Activated naive CD8-positive, alpha-beta T cell treated with anti-CD3 and anti-CD28 coated beads, Interleukin-2, amount 10 ng/mL, durations not matched to agents 7 days and 5 days (primary cell): ENCODE results near the gene AKAP6. TPM values are rescaled to one million over a fixed set of nuclear protein-coding genes. Genes with fewer than 3 reads are reported as not detected.
A peak's percentile ranks its signal among the peaks of the same experiment; 100 is the strongest.

Experiments used
- ATAC-seq: fragments of 150-1000 bp; cut with Tn5 transposase; one replicate; pipeline ENCODE4 v1.10.0; 2021; ENCODE audit warnings: low read depth, moderate library complexity
- POLR2A ChIA-PET: fragments of 350-600 bp; sonication (Branson Sonifier 250); formaldehyde crosslinking; loops from one replicate; lab custom pipeline; 2021; ENCODE audit warnings: antibody characterized with exemption; lab: Charles Lee
- DNase-seq: peaks from one replicate; pipeline ENCODE4 v3.0.0; 2021
- H3K27ac Mint-ChIP-seq: one replicate; pipeline ENCODE4 v1.8.0; 2022; ENCODE audit warnings: mild to moderate bottlenecking, mixed read lengths
- H3K27me3 Mint-ChIP-seq: one replicate; pipeline ENCODE4 v1.8.0; 2022; ENCODE audit warnings: mild to moderate bottlenecking, moderate library complexity, mixed read lengths
- H3K36me3 Mint-ChIP-seq: one replicate; pipeline ENCODE4 v1.8.0; 2021; ENCODE audit warnings: mild to moderate bottlenecking, mixed read lengths
- H3K4me1 Mint-ChIP-seq: one replicate; pipeline ENCODE4 v1.8.0; 2021; ENCODE audit warnings: mixed read lengths
- H3K4me3 Mint-ChIP-seq: one replicate; pipeline ENCODE4 v1.8.0; 2022; ENCODE audit warnings: mild to moderate bottlenecking, moderate library complexity, mixed read lengths
- H3K9me3 Mint-ChIP-seq: one replicate; pipeline ENCODE4 v1.8.0; 2021; ENCODE audit warnings: mixed read lengths
- total RNA-seq, 2 experiments: library from RNA; stranded (reverse); gene quantifications; one replicate each; pipeline ENCODE4 v1.2.3, GENCODE V29; 2021

AKAP6 gene
- total RNA-seq, 2 experiments from 2014 or later: 1.00 to 1.8 TPM

GRCh38 chr14:32625211-32625610, 296.1 kb downstream of the AKAP6 start:
- Mint-ChIP-seq H3K36me3 (no peaks in the 10 kb centered on the region), H3K27ac (no peak overlapping the region), H3K4me3 (no peak overlapping the region), H3K27me3 (no peaks in the 10 kb centered on the region), H3K9me3 (peaks cover 5% of the 10 kb centered on the region), H3K4me1 (peaks cover 8% of the 10 kb centered on the region)
- DNase-seq (no peak), ATAC-seq (no peak)
- POLR2A ChIA-PET: interaction anchor here (0.5 kb wide), 1 partner anchor 699 kb away, joined by 3 read pairs; no protein-coding TSS in a partner anchor

- POLR2A ChIA-PET: no interaction called here
- H3K4me1 Mint-ChIP-seq: peaks cover 6% of the 10 kb centered on the region
These were observed 298.6 kb downstream of the AKAP6 start for GRCh38 chr14:32627545-32628298.

DNA sequence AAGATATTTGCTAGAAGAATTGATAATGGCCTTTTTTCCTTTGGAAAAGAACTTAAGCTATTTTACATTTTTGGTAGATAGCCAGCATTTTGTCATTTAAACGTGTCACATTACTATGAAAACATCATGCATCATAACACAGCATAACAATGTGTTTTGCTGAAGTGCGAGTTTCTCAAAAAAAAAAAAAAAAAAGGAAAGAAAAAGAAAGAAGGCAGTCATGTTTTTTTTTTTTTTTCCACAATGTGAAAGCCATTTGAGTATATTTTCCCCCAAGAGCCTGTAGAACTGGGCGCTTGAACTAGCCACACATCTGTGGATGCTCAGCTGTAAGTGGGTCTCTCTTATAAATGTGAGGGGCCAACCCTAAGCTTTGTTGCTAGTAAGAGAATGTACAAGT, 300.1 kb downstream of the AKAP6 start:
- H3K4me1 Mint-ChIP-seq: peaks cover 6% of the 10 kb centered on the region
- ATAC-seq: no peak
- POLR2A ChIA-PET: no interaction called here
- H3K9me3 Mint-ChIP-seq: peaks cover 3% of the 10 kb centered on the region
- no peak overlapping the region for H3K27ac Mint-ChIP-seq
- no peak overlapping the region for H3K4me3 Mint-ChIP-seq
- no peaks in the 10 kb centered on the region for H3K27me3 Mint-ChIP-seq
- no peaks in the 10 kb centered on the region for H3K36me3 Mint-ChIP-seq
- DNase-seq: no peak

More at GRCh38 chr14:32627545-32628298, 298.6 kb downstream of the AKAP6 start:
- Mint-ChIP-seq H3K4me3 (peak overlapping the region; percentile 9), H3K27me3 (no peaks in the 10 kb centered on the region), H3K9me3 (peaks cover 3% of the 10 kb centered on the region), H3K36me3 (no peaks in the 10 kb centered on the region), H3K27ac (no peak overlapping the region)
- ATAC-seq: no peak
- DNase-seq: no peak

DNA sequence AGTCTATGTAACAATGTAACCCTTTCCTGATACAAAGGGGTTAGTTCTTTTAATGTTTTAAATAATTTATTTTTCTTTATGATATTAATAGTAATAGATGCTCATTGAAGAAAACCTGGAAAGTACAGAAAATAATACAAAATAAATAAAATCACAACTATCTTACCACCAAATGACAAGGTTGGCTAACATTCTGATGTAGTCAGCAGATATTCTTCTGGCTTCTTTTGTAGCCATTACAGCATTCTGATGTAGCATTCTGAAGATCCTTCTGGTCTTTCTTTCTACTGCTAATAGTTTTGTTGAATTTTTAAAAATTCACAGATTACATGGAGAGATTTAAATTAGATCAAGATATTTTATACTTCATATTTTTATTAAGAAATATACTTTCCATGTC, 301.6 kb downstream of the AKAP6 start:
- DNase-seq (no peak), ATAC-seq (no peak)
- Mint-ChIP-seq H3K9me3 (peaks cover 3% of the 10 kb centered on the region), H3K36me3 (no peaks in the 10 kb centered on the region), H3K4me3 (no peak overlapping the region), H3K4me1 (peaks cover 9% of the 10 kb centered on the region), H3K27ac (no peak overlapping the region), H3K27me3 (no peaks in the 10 kb centered on the region)
- POLR2A ChIA-PET: no interaction called here

DNA sequence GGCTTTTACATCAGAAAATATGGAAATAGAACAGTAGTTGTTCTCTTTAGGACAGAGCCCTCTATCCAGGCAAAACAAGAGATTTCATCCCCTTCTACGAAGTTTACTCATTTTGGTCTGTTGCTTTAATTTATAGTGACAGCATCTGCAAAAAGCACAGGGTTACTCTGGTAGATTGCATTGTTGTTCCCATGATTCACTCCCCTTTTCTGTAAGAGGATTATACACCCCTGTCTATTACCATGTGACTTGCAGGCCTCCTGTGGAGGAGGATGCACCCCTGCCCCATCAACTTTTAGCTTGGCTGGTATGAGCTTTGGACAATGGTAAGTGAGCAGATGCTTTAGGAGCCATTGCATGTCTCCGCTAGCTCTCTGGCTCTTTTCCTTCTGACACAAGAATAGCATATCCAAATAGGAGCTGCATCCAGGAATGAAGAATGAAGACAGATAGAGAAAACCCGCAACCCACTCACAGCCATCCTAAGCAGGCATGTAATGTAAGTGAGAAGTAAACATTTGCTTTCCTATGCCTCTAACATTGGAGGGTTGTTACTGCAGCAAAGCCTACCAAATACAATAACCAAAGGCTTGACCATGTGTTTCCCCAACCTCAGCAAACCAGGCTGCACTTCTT, 304.2 kb downstream of the AKAP6 start:
- Mint-ChIP-seq H3K9me3 (no peaks in the 10 kb centered on the region), H3K4me3 (no peak overlapping the region), H3K27ac (no peak overlapping the region), H3K36me3 (no peaks in the 10 kb centered on the region), H3K4me1 (peaks cover 3% of the 10 kb centered on the region), H3K27me3 (no peaks in the 10 kb centered on the region)
- ATAC-seq (no peak), DNase-seq (no peak)
- POLR2A ChIA-PET: no interaction called here

GRCh38 chr14:32633930-32634329, 304.8 kb downstream of the AKAP6 start:
- Mint-ChIP-seq H3K9me3 (no peaks in the 10 kb centered on the region), H3K4me3 (no peak overlapping the region), H3K27me3 (no peaks in the 10 kb centered on the region), H3K4me1 (peaks cover 3% of the 10 kb centered on the region), H3K27ac (no peak overlapping the region), H3K36me3 (no peaks in the 10 kb centered on the region)
- POLR2A ChIA-PET: no interaction called here
- DNase-seq (no peak), ATAC-seq (no peak)

- H3K27me3 Mint-ChIP-seq: no peaks in the 10 kb centered on the region
- no peaks in the 10 kb centered on the region for H3K9me3 Mint-ChIP-seq
- POLR2A ChIA-PET: no interaction called here
- no peak for DNase-seq
- H3K4me3 Mint-ChIP-seq: no peak overlapping the region
- no peak overlapping the region for H3K27ac Mint-ChIP-seq
- no peaks in the 10 kb centered on the region for H3K36me3 Mint-ChIP-seq
- peaks cover 3% of the 10 kb centered on the region for H3K4me1 Mint-ChIP-seq
- no peak for ATAC-seq
These were observed 306.1 kb downstream of the AKAP6 start for GRCh38 chr14:32635061-32635719.

DNA sequence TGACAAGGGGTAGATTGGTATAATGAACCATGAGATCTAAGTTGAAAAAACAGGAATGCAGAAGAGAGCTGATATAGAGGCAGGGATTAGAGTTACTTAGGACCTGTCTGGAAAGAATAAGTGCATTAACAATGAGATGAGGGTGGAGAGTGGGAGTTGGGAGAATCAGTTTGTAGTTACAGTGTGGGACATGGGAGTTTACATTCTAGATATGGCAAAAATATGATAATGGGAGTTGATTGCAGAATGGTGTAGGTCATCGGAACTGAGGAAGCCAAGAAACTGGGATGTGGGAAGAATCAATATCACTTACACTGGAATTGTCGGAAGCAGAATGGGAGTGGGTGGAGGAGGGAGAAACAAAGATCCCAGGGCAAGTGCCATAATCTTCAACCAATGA, 308.5 kb downstream of the AKAP6 start:
- no peak for DNase-seq
- H3K27me3 Mint-ChIP-seq: no peaks in the 10 kb centered on the region
- no peaks in the 10 kb centered on the region for H3K36me3 Mint-ChIP-seq
- no peak overlapping the region for H3K4me3 Mint-ChIP-seq
- no peak for ATAC-seq
- H3K27ac Mint-ChIP-seq: no peak overlapping the region
- no peaks in the 10 kb centered on the region for H3K9me3 Mint-ChIP-seq
- peaks cover 3% of the 10 kb centered on the region for H3K4me1 Mint-ChIP-seq
- POLR2A ChIA-PET: no interaction called here

- no peak for DNase-seq
- Mint-ChIP-seq H3K4me1 (peaks cover 3% of the 10 kb centered on the region), H3K9me3 (no peaks in the 10 kb centered on the region), H3K36me3 (no peaks in the 10 kb centered on the region), H3K4me3 (no peak overlapping the region), H3K27ac (no peak overlapping the region), H3K27me3 (no peaks in the 10 kb centered on the region)
- no peak for ATAC-seq
- POLR2A ChIA-PET: no interaction called here
These were observed 310.1 kb downstream of the AKAP6 start for GRCh38 chr14:32639208-32639607.

DNA sequence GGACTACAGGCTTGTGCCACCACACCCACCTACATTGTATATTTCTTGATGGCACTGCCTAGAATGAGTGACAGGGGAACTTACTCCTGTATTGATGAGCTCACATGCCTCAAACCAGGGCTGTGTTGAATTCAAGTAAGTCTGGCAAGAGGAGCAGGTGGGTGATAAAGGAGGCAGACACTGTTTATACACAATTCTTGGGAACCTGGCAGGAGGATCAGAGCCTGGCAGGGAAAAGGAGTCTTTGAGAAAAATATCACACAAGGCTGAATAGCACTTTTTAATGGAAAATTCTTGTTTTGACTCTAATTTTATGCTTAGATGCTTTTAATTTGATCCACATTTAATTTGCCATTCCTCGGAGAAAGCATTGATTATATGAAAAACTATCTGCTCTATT, 316.5 kb downstream of the AKAP6 start:
- no peaks in the 10 kb centered on the region for H3K27me3 Mint-ChIP-seq
- ATAC-seq (no peak), DNase-seq (no peak)

DNA sequence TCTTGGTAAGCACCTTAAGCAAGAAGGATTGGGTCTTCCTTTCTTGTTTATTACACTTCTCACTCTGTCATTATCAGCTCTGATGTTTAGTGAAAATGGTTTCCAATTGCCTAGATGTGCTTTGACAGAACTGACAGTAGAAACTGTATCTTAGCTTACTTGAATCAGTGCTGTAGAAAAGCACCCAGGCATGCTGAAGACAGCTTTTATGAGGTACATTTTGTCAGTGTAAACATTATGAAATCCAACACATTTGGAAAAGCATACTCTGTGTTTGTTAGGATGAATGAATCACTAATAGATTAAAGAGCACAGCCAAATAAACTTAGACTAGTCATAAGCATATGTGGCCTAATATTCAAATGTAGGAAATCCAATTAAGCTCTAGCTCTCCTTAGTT, 319.3 kb downstream of the AKAP6 start:
- ATAC-seq: no peak
- no peak overlapping the region for H3K27ac Mint-ChIP-seq
- H3K9me3 Mint-ChIP-seq: no peaks in the 10 kb centered on the region
- H3K4me1 Mint-ChIP-seq: no peaks in the 10 kb centered on the region
- H3K27me3 Mint-ChIP-seq: no peaks in the 10 kb centered on the region
- H3K4me3 Mint-ChIP-seq: no peak overlapping the region
- DNase-seq: no peak
- no peaks in the 10 kb centered on the region for H3K36me3 Mint-ChIP-seq
- POLR2A ChIA-PET: no interaction called here

More for the DNA sequence above, 316.5 kb downstream of the AKAP6 start:
- no peaks in the 10 kb centered on the region for H3K9me3 Mint-ChIP-seq
- POLR2A ChIA-PET: no interaction called here
- H3K4me1 Mint-ChIP-seq: no peaks in the 10 kb centered on the region
- no peak overlapping the region for H3K4me3 Mint-ChIP-seq
- H3K36me3 Mint-ChIP-seq: no peaks in the 10 kb centered on the region
- H3K27ac Mint-ChIP-seq: no peak overlapping the region

GRCh38 chr14:32650030-32650429, 320.9 kb downstream of the AKAP6 start:
- no peaks in the 10 kb centered on the region for H3K36me3 Mint-ChIP-seq
- H3K4me1 Mint-ChIP-seq: no peaks in the 10 kb centered on the region
- H3K9me3 Mint-ChIP-seq: no peaks in the 10 kb centered on the region
- H3K4me3 Mint-ChIP-seq: no peak overlapping the region
- POLR2A ChIA-PET: no interaction called here
- DNase-seq (no peak), ATAC-seq (no peak)
- H3K27ac Mint-ChIP-seq: no peak overlapping the region
- no peaks in the 10 kb centered on the region for H3K27me3 Mint-ChIP-seq

- H3K36me3 Mint-ChIP-seq: no peaks in the 10 kb centered on the region
- no peak overlapping the region for H3K27ac Mint-ChIP-seq
- H3K9me3 Mint-ChIP-seq: no peaks in the 10 kb centered on the region
- no peak for DNase-seq
- ATAC-seq: no peak
- H3K4me1 Mint-ChIP-seq: no peaks in the 10 kb centered on the region
- POLR2A ChIA-PET: no interaction called here
- no peak overlapping the region for H3K4me3 Mint-ChIP-seq
- no peaks in the 10 kb centered on the region for H3K27me3 Mint-ChIP-seq
These were observed 321.6 kb downstream of the AKAP6 start for GRCh38 chr14:32650665-32651064.

GRCh38 chr14:32654106-32654505, 325.0 kb downstream of the AKAP6 start:
- DNase-seq (no peak), ATAC-seq (no peak)
- no peaks in the 10 kb centered on the region for H3K36me3 Mint-ChIP-seq
- H3K27me3 Mint-ChIP-seq: no peaks in the 10 kb centered on the region
- H3K4me1 Mint-ChIP-seq: no peaks in the 10 kb centered on the region
- no peaks in the 10 kb centered on the region for H3K9me3 Mint-ChIP-seq
- no peak overlapping the region for H3K4me3 Mint-ChIP-seq
- POLR2A ChIA-PET: no interaction called here
- H3K27ac Mint-ChIP-seq: no peak overlapping the region
